AML-193 (cell line): ENCODE results near the gene CPSF3.

Experiments
- DNase-seq, 2 experiments: peaks; one replicate each; lab custom pipeline; 2025; lab: John Stamatoyannopoulos, UW

The CPSF3 gene

DNA sequence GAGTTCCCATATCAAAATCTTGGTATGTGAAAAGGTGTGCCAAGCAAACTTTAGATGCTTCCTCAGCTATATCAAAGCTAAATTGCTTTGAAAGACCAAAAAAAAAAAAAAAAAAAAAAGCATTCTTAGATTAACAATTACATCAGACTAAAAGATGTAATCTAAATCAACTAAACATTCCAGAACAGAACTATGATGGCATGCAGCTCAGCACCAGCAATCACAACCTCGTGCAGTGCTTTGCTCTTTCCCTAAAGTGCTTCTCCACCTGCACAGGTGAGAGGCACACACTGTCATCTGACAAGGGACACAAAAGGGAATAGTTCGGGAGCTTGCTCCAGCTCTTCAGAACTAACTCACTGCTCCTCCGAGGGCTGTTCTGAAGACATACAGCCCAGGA, 94.7 kb downstream of the CPSF3 start:
- DNase-seq, result no peak

DNA sequence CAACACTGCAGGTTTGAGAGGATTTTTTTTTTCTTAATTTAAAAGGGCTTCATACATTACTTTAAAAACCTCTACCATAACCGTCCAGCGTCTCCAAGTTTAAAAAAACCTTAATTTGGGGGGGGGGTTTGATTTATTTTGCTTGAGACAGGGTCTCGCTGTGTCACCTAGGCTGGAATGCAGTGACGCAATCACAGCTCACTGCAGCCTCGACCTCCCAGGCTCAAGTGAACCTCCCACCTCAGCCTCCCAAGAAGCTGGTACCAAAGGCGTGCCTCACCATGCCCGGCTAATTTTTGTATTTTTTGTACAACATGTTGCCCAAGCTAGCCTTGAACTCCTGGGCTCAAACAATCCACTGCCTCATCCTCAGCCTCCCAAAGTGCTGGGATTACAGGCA, 95.3 kb downstream of the CPSF3 start:
- no peak for DNase-seq

DNA sequence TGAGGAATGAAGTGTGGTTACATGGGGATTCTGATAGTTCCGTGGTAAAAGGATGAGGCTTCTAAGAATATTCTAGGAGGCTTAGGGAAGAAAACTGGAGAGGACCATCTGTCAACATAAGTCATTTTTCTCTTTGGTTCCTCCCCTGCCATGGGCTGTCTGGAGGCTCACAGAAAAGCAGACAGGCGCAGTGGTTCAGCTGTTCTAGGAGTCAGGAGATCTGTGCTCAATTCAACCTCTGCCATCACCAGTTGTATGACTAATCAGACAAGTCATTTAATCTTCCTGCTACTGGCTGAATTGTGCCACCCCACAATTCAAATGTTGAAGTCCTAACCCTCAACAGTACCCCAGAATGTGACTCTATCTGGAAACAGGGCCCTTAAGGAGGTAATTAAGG, 95.8 kb downstream of the CPSF3 start:
- DNase-seq, result no peak
